ENCODE data around the gene ZBTB43. TPM values are rescaled to one million over a fixed set of nuclear protein-coding genes. Genes with fewer than 3 reads are reported as not detected.

The ZBTB43 gene
- total RNA-seq, 1 donor from 2014 or later, result 21.5 TPM

- Histone ChIP-seq H3K27me3 (ENCODE audit: insufficient read depth, low read length) (no peaks in the 10 kb centered on the region), H3K4me1 (ENCODE audit: insufficient read depth, low read length) (no peaks in the 10 kb centered on the region), H3K27ac (ENCODE audit: low read depth, low read length) (no peak overlapping the region), H4K20me1 (ENCODE audit: insufficient read depth, low read length) (peaks cover 46% of the 10 kb centered on the region), H2AFZ (ENCODE audit: low read depth, low read length) (no peak overlapping the region), H3K36me3 (ENCODE audit: insufficient read depth, low read length) (peaks cover 5% of the 10 kb centered on the region), H3K4me2 (ENCODE audit: low read length) (no peak overlapping the region), H3K79me2 (ENCODE audit: insufficient read depth, low read length) (peaks cover 80% of the 10 kb centered on the region), H3K9me3 (ENCODE audit: insufficient read depth, low read depth, low read length) (peaks cover 10% of the 10 kb centered on the region), H3K4me3 (ENCODE audit: insufficient read depth, low read depth, low read length) (no peak overlapping the region), H3K9ac (ENCODE audit: low read length) (no peak overlapping the region)
- Mint-ChIP-seq H3K27me3 (ENCODE audit: low read depth, unreplicated experiment) (no peaks in the 10 kb centered on the region), H3K36me3 (ENCODE audit: low read depth, unreplicated experiment) (peaks cover 43% of the 10 kb centered on the region), H3K4me1 (ENCODE audit: low read depth, unreplicated experiment) (no peaks in the 10 kb centered on the region), H3K27ac (ENCODE audit: unreplicated experiment) (no peak overlapping the region), H3K9me3 (ENCODE audit: unreplicated experiment) (peaks cover 27% of the 10 kb centered on the region), H3K4me3 (ENCODE audit: unreplicated experiment) (no peak overlapping the region)
- no peak for DNase-seq (ENCODE audit: low read depth)
- TF ChIP-seq CTCF (IDR thresholded peaks at IDR 0.05; ENCODE audit: insufficient read depth, low read depth, low read length) (no peak), EZH2 (IDR thresholded peaks at IDR 0.05; ENCODE audit: insufficient read depth, low read length) (no peak)
- FAIRE-seq, result no peak
Measured at GRCh38 chr9:126818482-126818881, 13.6 kb downstream of the ZBTB43 start.

- Mint-ChIP-seq H3K4me3 (ENCODE audit: unreplicated experiment) (no peak overlapping the region), H3K27me3 (ENCODE audit: low read depth, unreplicated experiment) (no peaks in the 10 kb centered on the region), H3K36me3 (ENCODE audit: low read depth, unreplicated experiment) (peaks cover 41% of the 10 kb centered on the region), H3K9me3 (ENCODE audit: unreplicated experiment) (peaks cover 25% of the 10 kb centered on the region), H3K27ac (ENCODE audit: unreplicated experiment) (no peak overlapping the region), H3K4me1 (ENCODE audit: low read depth, unreplicated experiment) (no peaks in the 10 kb centered on the region)
- H3K9ac ChIP-seq (ENCODE audit: low read length), result no peak overlapping the region
- no peak overlapping the region for H2AFZ ChIP-seq (ENCODE audit: low read depth, low read length)
- FAIRE-seq (no peak), DNase-seq (ENCODE audit: low read depth) (no peak)
- TF ChIP-seq EZH2 (IDR thresholded peaks at IDR 0.05; ENCODE audit: insufficient read depth, low read length) (no peak), CTCF (IDR thresholded peaks at IDR 0.05; ENCODE audit: insufficient read depth, low read depth, low read length) (no peak)
- no peaks in the 10 kb centered on the region for H3K4me1 ChIP-seq (ENCODE audit: insufficient read depth, low read length)
- peaks cover 10% of the 10 kb centered on the region for H3K9me3 ChIP-seq (ENCODE audit: insufficient read depth, low read depth, low read length)
- H3K27ac ChIP-seq (ENCODE audit: low read depth, low read length), result no peak overlapping the region
- peaks cover 81% of the 10 kb centered on the region for H3K79me2 ChIP-seq (ENCODE audit: insufficient read depth, low read length)
- H3K36me3 ChIP-seq (ENCODE audit: insufficient read depth, low read length), result peaks cover 7% of the 10 kb centered on the region
- H3K4me3 ChIP-seq (ENCODE audit: insufficient read depth, low read depth, low read length), result no peak overlapping the region
- peaks cover 54% of the 10 kb centered on the region for H4K20me1 ChIP-seq (ENCODE audit: insufficient read depth, low read length)
- no peaks in the 10 kb centered on the region for H3K27me3 ChIP-seq (ENCODE audit: insufficient read depth, low read length)
- H3K4me2 ChIP-seq (ENCODE audit: low read length), result no peak overlapping the region
Measured at GRCh38 chr9:126819482-126819881, 14.6 kb downstream of the ZBTB43 start.

GRCh38 chr9:126822278-126822677 is 17.4 kb downstream of the ZBTB43 start:
- no peak for FAIRE-seq
- H3K79me2 ChIP-seq (ENCODE audit: insufficient read depth, low read length), result peaks cover 71% of the 10 kb centered on the region

More at GRCh38 chr9:126822278-126822677, 17.4 kb downstream of the ZBTB43 start:
- TF ChIP-seq EZH2 (IDR thresholded peaks at IDR 0.05; ENCODE audit: insufficient read depth, low read length) (no peak), CTCF (IDR thresholded peaks at IDR 0.05; ENCODE audit: insufficient read depth, low read depth, low read length) (no peak)
- Histone ChIP-seq H3K9me3 (ENCODE audit: insufficient read depth, low read depth, low read length) (peaks cover 10% of the 10 kb centered on the region), H3K9ac (ENCODE audit: low read length) (no peak overlapping the region), H3K4me3 (ENCODE audit: insufficient read depth, low read depth, low read length) (no peak overlapping the region), H3K4me2 (ENCODE audit: low read length) (no peak overlapping the region), H3K27me3 (ENCODE audit: insufficient read depth, low read length) (no peaks in the 10 kb centered on the region), H3K36me3 (ENCODE audit: insufficient read depth, low read length) (peaks cover 7% of the 10 kb centered on the region), H4K20me1 (ENCODE audit: insufficient read depth, low read length) (peaks cover 53% of the 10 kb centered on the region), H2AFZ (ENCODE audit: low read depth, low read length) (no peak overlapping the region), H3K27ac (ENCODE audit: low read depth, low read length) (no peak overlapping the region), H3K4me1 (ENCODE audit: insufficient read depth, low read length) (no peaks in the 10 kb centered on the region)
- peaks cover 19% of the 10 kb centered on the region for H3K9me3 Mint-ChIP-seq (ENCODE audit: unreplicated experiment)
- no peak for DNase-seq (ENCODE audit: low read depth)
- H3K27me3 Mint-ChIP-seq (ENCODE audit: low read depth, unreplicated experiment), result no peaks in the 10 kb centered on the region
- H3K36me3 Mint-ChIP-seq (ENCODE audit: low read depth, unreplicated experiment), result peaks cover 38% of the 10 kb centered on the region
- no peaks in the 10 kb centered on the region for H3K4me1 Mint-ChIP-seq (ENCODE audit: low read depth, unreplicated experiment)
- H3K4me3 Mint-ChIP-seq (ENCODE audit: unreplicated experiment), result no peak overlapping the region
- H3K27ac Mint-ChIP-seq (ENCODE audit: unreplicated experiment), result no peak overlapping the region

Measured in astrocyte (in vitro differentiated cells and primary cell).